Measurements from ENCODE around the gene RUNX2.

RUNX2 gene

DNA sequence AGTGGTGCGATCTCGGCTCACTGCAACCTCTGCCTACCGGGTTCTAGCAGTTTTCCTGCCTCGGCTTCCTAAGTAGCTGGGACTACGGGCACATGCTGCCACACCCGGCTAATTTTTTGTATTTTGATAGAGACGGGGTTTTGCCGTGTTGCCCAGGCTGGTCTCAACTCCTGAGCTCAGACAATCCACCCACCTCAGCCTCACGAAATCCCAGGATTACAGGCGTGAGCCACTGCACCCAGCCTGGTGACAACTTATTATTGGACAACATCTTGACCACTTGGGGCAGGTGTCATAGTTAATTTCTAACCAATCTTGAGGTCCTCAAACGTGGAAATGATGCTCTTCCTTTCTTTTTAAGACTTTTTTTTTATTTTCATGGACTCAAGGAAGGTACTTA is 383.9 kb downstream of the RUNX2 start:
- DNase-seq = no peak

DNA sequence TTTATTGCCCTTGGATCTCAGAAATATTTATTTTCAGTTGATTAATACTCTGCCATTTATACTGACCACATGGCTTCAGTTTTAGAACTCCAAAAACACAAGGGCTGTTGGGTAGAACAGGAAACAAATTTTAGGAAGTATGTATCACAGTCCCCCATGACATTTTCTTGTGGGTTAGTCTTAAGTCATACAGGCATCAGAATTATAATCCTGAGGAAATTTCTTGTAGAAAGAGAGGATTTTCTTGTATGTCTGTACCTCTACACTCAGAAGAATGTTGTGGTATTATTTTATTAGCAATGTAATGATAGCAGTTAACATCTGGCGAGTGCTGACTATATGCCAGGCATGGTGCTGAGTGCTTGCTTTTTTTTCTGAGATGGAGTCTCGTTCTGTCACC is 384.7 kb downstream of the RUNX2 start:
- peak; percentile 70 for DNase-seq

All from fibroblast of skin of abdomen (primary cell).